HG03175 (cell line): ENCODE data around the gene LSS.

Experiments used
- ATAC-seq: cut with Tn5 transposase; IDR thresholded peaks from one replicate; pipeline ENCODE4 v1.9.1; 2021; ENCODE audit warnings: mild to moderate bottlenecking, moderate library complexity; ENCODE audit not compliant: unreplicated experiment

The LSS gene

GRCh38 chr21:46219591-46220239 lies 8.9 kb downstream of the LSS start:
- ATAC-seq: no peak

GRCh38 chr21:46218906-46219590 lies 9.5 kb downstream of the LSS start:
- no peak for ATAC-seq

GRCh38 chr21:46217511-46218196 lies 10.9 kb downstream of the LSS start:
- no peak for ATAC-seq

GRCh38 chr21:46216132-46216747 lies 12.3 kb downstream of the LSS start:
- ATAC-seq: no peak

- ATAC-seq: no peak
Observed at GRCh38 chr21:46215436-46216131, 13.0 kb downstream of the LSS start.

- no peak for ATAC-seq
Observed at GRCh38 chr21:46214478-46215340, 13.9 kb downstream of the LSS start.

- no peak for ATAC-seq
Observed at GRCh38 chr21:46213620-46214286, 14.8 kb downstream of the LSS start.

GRCh38 chr21:46212721-46213484 lies 15.7 kb downstream of the LSS start:
- no peak for ATAC-seq

- no peak for ATAC-seq
Observed at GRCh38 chr21:46211786-46212720, 16.5 kb downstream of the LSS start.

GRCh38 chr21:46211376-46211775 lies 17.2 kb downstream of the LSS start:
- no peak for ATAC-seq

- ATAC-seq: no peak
Observed at GRCh38 chr21:46210378-46211136, 18.0 kb downstream of the LSS start.

GRCh38 chr21:46208761-46209721 lies 19.5 kb downstream of the LSS start:
- ATAC-seq: no peak

GRCh38 chr21:46207920-46208591 lies 20.5 kb downstream of the LSS start:
- no peak for ATAC-seq

- ATAC-seq: no peak
Observed at GRCh38 chr21:46207006-46207919, 21.3 kb downstream of the LSS start.
